Mesothelial cell of epicardium (in vitro differentiated cells): ENCODE data around the gene ACP5. TPM values are rescaled to one million over a fixed set of nuclear protein-coding genes. Genes with fewer than 3 reads are reported as not detected.

Experiments
- DNase-seq, 2 experiments: peaks; one replicate each; pipeline ENCODE4 v3.0.0; 2021; ENCODE audit warnings: low spot score in 2 of 2; ENCODE audit not compliant: unreplicated experiment in 2 of 2
- H3K27ac Mint-ChIP-seq: 2 replicates; pipeline ENCODE4 v1.8.0; 2021; ENCODE audit warnings: mixed read lengths
- H3K27me3 Mint-ChIP-seq: 2 replicates; pipeline ENCODE4 v1.8.0; 2021; ENCODE audit warnings: low read depth, mixed read lengths
- H3K36me3 Mint-ChIP-seq: 2 replicates; pipeline ENCODE4 v1.8.0; 2021; ENCODE audit warnings: mixed read lengths
- H3K4me1 Mint-ChIP-seq: 2 replicates; pipeline ENCODE4 v1.8.0; 2021; ENCODE audit warnings: mixed read lengths
- H3K4me3 Mint-ChIP-seq: 2 replicates; pipeline ENCODE4 v1.8.0; 2021; ENCODE audit warnings: mild to moderate bottlenecking, moderate library complexity, mixed read lengths
- H3K9me3 Mint-ChIP-seq: 2 replicates; pipeline ENCODE4 v1.8.0; 2021; ENCODE audit warnings: mixed read lengths
- total RNA-seq: library from RNA; stranded (reverse); gene quantifications from 3 replicates; pipeline ENCODE4 v1.2.1, GENCODE V29; 2021
- TF ChIP-seq, protein P1 (sequence below): fragments of 200-600 bp; sonication (generic); IDR thresholded peaks from one replicate; pipeline ENCODE4 v1.5.0; 2021; ENCODE audit warnings: antibody characterized with exemption; ENCODE audit not compliant: unreplicated experiment

Gene ACP5
- total RNA-seq, 1 donor from 2014 or later, result 3.9 TPM

DNA sequence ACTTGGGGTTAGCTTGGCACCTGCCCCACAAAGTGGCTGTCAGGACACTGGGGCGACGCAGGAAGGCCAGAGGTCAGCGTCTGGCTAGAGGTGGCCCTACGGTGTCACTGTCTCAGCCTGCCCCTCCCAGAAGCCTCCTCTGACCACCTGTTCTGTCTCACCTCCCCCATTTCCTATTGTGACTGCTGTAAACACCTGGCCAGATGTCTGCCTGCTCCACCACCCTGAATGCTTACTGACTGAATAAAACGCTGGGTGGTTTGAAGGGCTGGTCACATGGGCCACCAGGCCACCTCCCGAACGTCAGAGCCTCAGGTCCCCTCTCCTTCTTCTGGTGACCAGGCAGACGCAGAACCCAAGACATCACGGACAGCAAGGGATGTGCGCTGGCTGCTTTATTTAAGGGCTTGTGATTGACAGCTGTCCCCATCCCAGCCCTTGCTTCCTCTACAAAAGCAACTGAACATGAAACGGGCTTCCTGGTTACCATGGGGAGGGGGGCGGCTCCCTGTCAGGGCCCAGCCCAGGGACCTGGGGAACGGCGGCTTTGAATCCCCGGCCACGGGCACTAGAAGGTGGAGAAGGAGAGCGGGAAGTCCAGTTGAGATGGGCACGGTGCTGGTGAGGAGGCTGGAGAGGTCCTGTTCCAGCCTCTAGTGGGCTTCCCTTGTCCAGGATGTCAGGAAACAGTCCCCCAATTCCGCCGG lies 24.6 kb downstream of the ACP5 start:
- no peak overlapping the region for H3K4me3 Mint-ChIP-seq
- H3K36me3 Mint-ChIP-seq, result peaks cover 11% of the 10 kb centered on the region
- TF ChIP-seq, protein P1, sequence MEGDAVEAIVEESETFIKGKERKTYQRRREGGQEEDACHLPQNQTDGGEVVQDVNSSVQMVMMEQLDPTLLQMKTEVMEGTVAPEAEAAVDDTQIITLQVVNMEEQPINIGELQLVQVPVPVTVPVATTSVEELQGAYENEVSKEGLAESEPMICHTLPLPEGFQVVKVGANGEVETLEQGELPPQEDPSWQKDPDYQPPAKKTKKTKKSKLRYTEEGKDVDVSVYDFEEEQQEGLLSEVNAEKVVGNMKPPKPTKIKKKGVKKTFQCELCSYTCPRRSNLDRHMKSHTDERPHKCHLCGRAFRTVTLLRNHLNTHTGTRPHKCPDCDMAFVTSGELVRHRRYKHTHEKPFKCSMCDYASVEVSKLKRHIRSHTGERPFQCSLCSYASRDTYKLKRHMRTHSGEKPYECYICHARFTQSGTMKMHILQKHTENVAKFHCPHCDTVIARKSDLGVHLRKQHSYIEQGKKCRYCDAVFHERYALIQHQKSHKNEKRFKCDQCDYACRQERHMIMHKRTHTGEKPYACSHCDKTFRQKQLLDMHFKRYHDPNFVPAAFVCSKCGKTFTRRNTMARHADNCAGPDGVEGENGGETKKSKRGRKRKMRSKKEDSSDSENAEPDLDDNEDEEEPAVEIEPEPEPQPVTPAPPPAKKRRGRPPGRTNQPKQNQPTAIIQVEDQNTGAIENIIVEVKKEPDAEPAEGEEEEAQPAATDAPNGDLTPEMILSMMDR, result no peak
- H3K27me3 Mint-ChIP-seq, result no peaks in the 10 kb centered on the region
- no peaks in the 10 kb centered on the region for H3K9me3 Mint-ChIP-seq
- H3K4me1 Mint-ChIP-seq, result peaks cover 5% of the 10 kb centered on the region
- no peak overlapping the region for H3K27ac Mint-ChIP-seq
- DNase-seq, result no peak

DNA sequence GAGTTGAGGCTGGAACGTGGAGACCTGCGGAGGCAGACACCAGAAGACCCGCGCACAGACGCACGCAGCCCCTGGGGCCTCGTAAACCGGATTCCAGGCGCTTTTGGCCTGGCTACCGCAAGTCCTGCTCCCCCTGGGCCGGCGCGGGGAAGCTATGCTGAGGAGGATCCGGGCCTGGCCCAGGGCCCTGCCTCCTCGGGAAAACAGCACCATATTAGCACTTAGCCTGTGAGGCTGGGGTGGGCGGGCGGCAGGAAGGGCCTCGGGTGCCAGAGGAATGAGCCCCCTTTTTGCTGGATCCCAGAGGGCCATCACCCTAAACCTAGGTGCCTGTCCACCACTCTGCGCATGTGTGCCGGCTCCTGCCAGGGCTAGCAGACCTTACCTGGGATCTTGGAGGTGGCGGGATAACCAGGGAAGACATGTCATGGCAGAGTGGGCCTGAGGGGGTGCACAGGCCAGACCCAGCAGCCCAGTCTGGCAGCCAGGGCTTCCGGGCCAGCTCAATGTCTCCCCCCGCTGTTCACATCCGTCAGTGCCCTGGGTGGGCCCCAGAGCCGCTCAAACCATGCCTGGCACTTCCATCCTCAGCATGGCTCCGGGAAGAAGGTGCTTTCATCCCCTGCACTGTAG lies 25.7 kb downstream of the ACP5 start:
- Mint-ChIP-seq H3K4me1 (peaks cover under 1% of the 10 kb centered on the region), H3K36me3 (peaks cover 11% of the 10 kb centered on the region)

DNA sequence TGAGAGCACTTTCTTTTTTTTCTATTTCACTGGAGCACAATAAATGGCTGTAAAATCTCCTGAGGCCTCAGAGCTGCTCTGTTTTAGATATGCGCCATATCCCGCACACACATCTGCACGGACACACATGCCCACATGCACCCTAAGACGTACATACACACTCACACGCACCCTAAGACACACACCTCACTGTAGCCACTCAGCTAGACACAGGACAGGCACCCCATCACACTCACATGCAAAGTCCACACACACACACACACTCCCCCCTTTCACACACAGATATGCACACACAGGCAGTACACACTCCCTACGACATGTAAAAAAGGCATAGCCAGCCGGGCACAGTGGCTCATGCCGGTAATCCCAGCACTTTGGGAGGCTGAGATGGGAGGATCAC lies 27.2 kb downstream of the ACP5 start:
- TF ChIP-seq, protein P1, result no peak
- H3K27me3 Mint-ChIP-seq, result no peaks in the 10 kb centered on the region
- no peak overlapping the region for H3K4me3 Mint-ChIP-seq
- H3K36me3 Mint-ChIP-seq, result peaks cover 6% of the 10 kb centered on the region
- H3K4me1 Mint-ChIP-seq, result no peaks in the 10 kb centered on the region
- H3K9me3 Mint-ChIP-seq, result no peaks in the 10 kb centered on the region
- no peak overlapping the region for H3K27ac Mint-ChIP-seq
- DNase-seq, result no peak

More for the DNA sequence above, 25.7 kb downstream of the ACP5 start:
- TF ChIP-seq, protein P1, result no peak
- no peak for DNase-seq
- Mint-ChIP-seq H3K27ac (no peak overlapping the region), H3K4me3 (no peak overlapping the region), H3K27me3 (no peaks in the 10 kb centered on the region), H3K9me3 (no peaks in the 10 kb centered on the region)

DNA sequence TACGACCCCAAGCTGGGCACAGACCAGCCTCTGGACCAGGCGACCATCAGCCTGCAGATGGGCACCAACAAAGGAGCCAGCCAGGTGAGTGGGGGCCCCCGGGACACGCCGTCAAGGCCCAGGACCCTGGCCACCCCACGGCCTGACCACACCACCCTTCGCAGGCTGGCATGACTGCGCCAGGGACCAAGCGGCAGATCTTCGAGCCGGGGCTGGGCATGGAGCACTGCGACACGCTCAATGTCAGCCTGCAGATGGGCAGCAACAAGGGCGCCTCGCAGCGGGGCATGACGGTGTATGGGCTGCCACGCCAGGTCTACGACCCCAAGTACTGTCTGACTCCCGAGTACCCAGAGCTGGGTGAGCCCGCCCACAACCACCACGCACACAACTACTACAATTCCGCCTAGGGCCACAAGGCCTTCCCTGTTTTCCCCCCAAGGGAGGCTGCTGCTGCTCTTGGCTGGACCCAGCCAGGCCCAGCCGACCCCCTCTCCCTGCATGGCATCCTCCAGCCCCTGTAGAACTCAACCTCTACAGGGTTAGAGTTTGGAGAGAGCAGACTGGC lies 28.0 kb downstream of the ACP5 start:
- H3K36me3 Mint-ChIP-seq, result peaks cover 5% of the 10 kb centered on the region
- DNase-seq, result no peak
- H3K27ac Mint-ChIP-seq, result no peak overlapping the region
- no peaks in the 10 kb centered on the region for H3K9me3 Mint-ChIP-seq
- H3K4me3 Mint-ChIP-seq, result no peak overlapping the region
- TF ChIP-seq, protein P1, result no peak
- H3K27me3 Mint-ChIP-seq, result no peaks in the 10 kb centered on the region
- H3K4me1 Mint-ChIP-seq, result no peaks in the 10 kb centered on the region

DNA sequence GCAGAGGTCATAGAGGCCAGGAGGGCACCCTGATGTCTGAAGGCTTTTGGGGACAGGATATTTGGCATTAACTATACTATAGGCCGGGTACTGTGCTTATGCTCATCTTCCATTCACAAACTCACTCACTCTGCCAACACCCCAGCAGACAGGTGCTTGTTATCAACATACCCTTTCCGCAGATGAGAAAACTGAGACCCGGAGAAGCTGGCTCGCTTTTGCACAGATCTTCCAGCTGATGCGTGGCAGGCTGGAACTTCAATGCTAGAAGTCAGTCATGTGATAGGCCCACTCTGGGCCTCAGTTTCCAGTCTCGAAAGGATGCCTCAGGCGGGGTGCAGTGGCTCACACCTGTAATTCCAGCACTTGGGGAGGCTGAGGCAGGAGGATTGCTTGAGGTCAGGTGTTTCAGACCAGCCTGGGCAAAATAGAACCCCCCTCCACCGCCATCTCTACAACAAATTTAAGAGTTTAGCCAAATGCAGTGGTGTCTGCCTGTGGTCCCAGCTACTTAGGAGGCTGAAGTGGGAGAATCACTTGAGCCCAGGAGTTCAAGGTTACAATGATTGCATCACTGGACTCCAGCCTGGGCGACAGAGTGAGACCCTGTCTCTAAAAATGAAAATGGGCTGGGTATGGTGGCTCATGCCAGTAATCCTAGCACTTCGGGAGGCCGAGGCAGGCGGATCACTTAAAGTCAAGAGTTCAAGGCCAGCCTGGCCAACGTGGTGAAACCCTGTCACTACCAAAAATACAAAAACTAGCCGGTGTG lies 29.3 kb downstream of the ACP5 start:
- H3K36me3 Mint-ChIP-seq, result no peaks in the 10 kb centered on the region
- no peak overlapping the region for H3K27ac Mint-ChIP-seq
- H3K9me3 Mint-ChIP-seq, result no peaks in the 10 kb centered on the region
- H3K27me3 Mint-ChIP-seq, result no peaks in the 10 kb centered on the region
- DNase-seq, result no peak
- TF ChIP-seq, protein P1, result no peak
- H3K4me3 Mint-ChIP-seq, result no peak overlapping the region
- H3K4me1 Mint-ChIP-seq, result no peaks in the 10 kb centered on the region
